ENCODE measurements around the gene FARP2.
"Not testable (repeated sequence)": the region's sequence is repeated elsewhere in the genome, so short reads cannot be mapped to it uniquely, and the experiment has no call there.

Gene FARP2

DNA sequence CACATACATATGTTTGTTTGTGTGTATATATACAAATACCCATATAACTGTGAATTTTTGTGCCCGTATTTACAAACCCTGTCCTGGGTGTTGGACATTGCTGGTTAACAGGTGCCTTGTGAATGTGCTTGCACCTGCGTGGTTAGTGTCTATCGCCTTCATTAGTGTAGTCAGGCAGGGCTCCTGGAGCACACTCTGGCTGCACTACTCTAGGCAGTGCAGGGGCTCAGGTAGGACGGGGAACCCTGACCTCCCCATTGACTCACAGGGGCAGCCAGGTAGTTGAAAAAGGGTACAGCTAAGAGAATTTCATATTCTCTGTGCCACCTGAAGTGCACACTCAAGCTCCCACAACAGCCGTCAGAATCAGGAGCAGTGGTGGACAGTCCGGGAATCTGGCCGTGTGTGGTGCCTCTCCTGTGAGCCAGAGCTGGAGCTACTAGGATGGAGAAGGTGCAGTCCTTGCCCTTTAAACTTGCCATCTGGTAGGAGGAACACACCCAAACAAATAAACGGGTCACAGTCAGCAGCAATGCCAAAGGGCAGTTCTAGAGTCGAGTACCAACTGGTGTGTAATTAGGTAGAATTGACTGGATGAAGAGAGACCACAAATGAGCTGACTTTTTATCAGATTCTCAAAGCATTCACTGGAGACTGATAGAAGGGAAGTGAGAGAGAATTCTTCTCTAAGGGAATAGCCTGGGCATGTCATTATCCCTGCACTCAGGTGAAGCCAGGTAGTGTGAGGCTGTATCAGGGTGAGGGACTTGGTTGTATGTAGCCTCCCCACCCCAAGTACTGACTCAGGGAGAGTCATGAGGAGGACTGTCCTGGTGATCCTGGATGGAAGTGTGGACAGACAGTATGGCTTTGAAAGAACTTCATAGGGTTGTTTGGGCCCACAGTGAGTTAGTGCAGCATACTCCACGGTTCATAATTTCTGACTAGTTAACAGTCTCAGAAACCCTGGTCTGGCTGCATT, 44.1 kb downstream of the FARP2 start:
- no peak for DNase-seq

DNA sequence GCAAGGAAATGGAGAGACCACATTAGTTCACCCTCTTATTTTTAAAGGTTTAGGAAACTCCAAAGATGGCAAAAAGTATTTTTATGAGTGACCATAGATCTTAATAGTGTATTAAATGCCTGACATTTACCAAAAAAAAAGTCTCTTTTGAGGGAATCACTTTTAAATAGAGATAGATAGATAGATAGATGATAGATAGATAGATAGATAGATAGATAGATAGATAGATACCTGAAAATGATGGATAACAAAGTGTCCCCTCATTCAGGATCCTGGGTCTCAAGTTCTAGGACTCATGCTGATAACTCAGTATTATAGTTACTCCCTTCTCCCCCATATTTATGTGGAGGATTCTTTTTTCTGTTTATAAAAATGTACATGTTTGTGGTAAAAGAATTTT, 52.8 kb downstream of the FARP2 start:
- no peak for DNase-seq

DNA sequence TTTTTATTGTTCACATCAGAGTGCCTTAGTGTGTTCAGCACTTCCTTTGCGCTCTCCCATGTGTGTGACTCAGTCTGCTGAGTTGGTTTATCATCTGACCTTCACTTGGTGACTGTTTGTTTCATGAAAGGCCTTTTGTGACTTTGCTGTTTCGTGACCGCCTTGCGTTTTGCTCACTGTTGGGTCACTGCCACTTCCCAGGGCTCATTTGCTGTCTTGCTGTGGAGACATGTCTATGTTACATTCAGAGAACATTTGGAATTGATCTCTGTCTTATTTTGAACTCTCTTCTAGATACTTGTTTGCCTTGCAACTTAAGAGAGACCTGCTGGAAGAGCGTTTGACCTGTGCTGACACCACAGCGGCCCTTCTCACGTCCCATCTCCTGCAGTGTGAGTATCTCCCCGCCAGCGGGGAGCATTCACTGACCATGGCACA, 54.7 kb downstream of the FARP2 start:
- peak in 31 of 51 donors; percentile 19 to 81 (median 47) for DNase-seq

DNA sequence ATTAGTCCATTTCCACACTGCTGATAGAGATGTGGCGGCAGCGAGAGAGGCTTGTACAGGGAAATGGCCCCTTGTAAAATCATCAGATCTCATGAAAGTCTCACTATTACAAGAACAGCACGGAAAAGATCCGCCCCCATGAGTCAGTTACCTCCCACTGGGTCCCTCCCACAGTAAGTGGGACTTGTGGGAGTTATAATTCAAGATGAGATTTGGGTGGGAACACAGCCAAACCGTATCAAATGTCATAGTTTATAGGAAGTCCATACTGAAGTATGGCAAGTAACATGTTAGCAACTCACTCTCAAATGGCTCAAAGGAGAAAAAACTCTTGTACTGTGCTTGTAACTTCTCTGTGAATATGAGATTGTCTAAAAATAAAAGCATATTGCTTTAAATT, 56.1 kb downstream of the FARP2 start:
- no peak for DNase-seq

DNA sequence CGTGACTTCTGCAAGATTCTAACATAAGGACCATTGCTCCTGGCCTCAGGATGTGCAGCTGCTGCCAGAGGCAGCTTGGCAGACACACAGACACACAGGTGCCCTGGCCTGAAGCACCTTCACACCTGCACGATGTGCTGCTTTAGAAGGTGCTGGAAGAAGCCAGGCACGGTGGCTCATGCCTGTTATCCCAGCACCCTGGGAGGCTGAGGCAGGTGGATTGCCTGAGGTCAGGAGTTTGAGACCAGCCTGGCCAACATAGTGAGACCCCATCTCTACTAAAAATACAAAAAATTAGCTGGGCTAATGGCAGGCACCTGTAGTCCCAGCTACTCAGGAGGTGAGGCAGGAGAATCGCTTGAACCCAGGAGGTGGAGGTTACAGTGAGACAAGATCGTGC, 57.4 kb downstream of the FARP2 start:
- DNase-seq, result not testable (repeated sequence)

DNA sequence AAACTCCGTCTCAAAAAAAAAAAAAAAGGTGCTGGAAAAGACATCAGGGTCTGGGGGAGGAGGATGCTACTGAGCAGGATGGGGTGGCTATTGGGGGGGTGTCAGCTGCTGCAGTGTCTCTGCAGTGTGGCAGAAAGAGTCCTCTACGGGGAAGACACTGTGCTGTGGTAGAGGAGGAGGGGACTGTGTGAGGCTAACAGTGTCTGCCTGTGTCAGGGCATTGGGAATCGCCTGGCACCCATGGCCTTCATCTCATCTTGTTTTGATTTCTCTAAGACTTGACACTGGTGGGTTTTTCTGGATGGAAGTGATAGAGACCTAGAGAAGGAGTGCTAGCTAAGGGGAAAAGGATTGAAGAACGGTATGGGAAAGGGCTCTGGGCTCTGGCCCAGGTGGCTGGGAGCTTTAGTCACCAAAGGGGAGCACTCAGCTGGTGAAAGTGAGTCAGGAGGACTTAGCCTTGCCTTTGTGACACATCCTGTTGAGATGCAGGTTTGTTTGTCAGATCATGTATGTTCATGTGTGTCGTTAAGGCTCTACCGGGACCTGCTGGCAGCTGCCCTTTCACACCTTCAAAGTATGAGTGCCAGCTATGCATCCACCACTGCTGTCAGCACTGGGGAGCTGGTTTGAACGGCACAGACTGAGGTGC, 58.0 kb downstream of the FARP2 start:
- DNase-seq, result peak in 1 of 51 donors; percentile 16

DNA sequence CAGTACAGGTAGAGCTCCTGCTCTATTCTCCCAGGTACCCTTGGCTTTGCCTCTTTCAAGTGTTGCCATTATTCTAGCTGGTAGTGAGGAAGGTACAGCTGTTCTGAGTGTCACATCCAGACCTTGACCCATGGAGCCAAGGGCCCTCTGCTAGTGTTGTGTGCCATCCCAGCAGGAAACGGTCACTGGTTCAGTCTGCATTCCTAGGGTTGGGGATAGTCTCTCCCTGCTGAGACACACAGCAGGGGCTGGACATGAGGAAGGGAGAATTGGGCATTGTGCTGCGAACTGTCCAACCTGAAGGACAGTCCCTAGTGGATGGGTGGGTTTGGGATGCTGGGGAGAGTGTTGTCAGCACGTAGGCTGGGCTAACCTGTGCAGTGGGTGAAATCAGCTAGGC, 59.1 kb downstream of the FARP2 start:
- DNase-seq, result no peak

DNA sequence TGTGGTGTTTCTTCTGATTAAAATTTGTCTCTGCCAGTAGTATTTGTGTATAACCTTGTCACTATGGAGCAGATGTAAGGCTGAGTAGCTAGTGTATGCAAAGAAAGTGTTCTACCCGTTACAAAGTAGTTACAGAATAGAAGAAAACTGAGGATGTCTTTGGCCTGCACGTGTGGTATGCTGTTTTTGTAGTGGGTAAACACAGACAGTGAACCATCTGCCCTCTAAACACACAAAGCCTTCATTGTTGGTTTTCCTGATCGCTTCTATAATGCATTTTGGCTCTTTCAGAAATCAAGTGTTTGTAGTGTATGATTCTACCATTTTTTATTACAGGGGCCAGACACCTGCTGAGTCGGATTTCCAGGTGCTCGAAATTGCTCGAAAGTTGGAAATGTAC, 61.5 kb downstream of the FARP2 start:
- DNase-seq, result peak in 3 of 51 donors; percentile 22 to 38 (median 26)

DNA sequence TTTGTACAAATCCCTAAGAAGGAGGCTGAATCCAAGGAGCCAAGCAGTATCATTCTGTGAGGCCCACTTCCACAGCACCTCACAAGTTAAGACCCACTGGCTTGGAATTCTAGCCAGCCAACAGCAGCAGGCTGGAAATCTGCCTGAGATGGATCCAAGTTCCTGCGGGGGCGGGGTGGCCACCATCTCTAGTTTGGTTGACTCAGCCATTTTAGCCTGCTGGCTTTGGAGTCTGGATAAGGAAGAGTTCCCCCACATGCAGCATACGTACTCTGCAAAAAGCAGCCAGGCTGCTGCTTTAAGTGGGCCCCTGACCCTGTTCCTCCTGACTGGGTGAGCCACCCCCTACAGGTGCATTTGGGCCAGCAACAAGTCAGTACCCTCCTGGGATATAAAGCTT, 65.2 kb downstream of the FARP2 start:
- DNase-seq, result no peak

DNA sequence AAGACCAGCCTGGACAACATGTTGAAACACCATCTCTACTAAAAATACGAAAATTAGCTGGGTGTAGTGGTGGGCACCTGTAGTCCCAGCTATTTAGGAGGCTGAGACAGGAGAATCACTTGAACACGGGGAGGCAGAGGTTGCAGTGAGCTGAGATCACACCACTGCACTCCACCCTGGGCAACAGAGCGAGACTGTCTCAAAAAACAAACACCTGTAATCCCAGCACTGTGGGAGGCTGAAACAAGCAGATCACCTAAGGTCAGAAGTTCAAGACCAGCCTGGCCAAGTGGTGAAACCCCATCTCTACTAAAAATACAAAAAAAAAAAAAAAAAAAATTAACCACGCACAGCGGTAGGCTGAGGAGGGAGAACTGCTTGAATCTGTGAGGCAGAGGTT, 65.9 kb downstream of the FARP2 start:
- not testable (repeated sequence) for DNase-seq

DNA sequence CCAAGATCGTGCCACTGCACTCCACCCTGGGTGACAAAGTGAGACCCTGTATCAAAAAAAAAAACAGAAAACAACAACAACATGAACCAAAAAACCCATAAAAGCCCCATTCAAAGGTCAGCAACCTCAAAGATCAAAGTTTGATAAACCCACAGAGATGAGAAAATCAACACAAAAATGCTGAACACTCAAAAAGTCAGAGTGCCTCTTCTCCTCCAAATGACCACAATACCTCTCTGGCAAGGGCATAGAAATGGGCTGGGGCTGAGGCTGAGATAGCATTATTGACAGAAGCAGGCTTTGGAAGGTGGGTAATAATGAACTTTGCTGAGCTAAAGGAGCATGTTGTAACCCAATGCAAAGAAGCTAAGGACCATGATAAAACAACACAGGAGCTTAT, 66.3 kb downstream of the FARP2 start:
- no peak for DNase-seq

DNA sequence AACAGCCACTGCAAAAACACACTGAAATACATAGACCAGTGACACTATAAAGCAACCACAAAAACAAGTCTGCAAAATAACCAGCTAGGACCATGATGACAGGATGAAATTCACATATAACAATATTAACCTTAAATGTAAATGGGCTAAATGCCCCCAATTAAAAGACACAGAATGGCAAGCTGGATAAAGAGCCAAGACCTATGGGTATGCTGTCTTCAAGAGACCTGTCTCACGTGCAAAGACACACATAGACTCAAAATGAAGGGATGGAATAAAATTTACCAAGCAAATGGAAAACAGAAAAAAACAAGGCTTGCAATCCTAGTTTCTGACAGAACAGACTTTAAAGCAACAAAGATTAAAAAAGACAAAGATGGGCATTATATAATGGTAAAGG, 67.4 kb downstream of the FARP2 start:
- DNase-seq, result not testable (repeated sequence)

DNA sequence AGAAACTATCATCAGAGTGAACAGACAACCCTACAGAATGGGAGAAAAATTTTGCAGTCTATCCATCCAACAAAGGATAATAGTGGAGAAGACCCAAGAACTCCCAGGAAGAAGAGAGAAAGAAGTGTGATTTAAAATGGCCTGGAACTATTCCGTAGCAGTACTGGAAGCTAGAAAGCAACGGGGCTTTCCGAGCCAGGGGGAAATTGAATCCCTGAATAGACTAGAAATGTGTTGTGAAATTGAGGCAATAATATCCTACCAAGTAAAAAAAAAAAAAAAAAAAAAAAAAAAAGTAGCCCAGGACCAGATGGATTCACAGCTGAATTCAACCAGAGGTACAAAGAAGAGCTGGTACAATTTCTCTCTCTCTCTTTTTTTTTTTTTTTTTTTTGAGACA, 69.3 kb downstream of the FARP2 start:
- DNase-seq, result no peak

DNA sequence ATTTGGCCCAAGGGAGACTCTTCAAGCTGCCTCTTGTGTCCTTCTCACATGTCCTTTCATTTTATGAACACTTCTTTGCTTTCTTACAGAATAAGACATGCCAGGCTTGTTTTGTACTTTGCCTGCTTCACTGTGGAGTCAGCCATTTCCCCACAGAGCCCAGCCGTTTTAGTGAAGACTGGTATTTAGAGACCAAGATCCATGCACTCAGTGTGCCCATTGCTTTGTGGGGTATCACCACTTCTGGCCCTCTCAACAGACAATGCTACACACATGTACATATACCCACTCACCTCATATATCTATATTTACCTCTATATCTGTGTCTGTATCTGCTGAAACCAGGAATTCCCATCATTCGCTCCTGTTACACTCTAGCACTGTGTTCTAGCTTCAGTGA, 74.1 kb downstream of the FARP2 start:
- DNase-seq, result no peak

DNA sequence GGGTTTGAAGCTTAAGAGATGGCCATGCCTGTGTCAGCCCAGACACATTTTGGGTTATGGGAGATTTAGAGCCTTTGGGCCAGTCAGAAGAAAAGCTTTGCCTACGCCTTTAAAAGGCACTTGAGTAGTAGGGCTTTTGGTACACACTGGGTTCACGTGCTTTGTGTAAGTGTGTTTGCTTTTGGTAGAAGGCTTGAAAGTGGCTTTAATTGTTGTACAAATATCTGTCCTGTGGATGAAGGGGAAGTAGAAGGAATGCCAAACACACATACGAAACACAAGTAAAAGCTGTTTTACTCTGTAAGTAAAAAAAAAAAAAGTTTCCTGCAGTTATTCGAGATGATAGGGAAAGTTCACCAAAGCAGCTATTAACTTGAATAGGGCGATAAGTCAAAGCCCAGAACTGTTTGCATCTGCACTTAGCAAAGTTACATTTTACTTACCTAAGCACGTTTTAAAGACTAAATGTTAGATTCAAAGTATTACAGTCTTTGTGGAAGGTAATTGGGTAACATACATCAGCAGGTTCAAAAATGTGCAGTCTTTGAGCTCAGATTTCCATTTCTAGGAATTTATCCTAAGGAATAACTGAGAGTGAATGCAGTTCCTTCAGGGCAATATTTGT, 76.9 kb downstream of the FARP2 start:
- DNase-seq, result no peak

DNA sequence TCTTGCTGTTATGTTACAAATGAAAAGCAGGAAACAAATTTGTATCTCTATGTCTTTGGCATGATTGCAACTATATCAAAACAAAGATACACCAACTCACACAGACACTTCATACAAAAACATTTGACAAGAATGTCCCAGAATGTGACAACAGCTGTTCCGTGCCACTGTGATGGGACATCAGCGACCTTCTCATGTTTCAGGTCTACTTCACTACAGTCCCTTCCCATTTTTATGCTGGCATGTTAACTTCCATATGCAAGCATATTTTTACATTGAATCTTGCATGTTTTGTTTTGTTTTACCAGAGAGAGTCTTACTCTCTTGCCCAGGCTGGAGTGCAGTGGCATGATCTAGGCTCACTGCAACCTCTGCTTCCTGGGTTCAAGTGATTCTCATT, 81.1 kb downstream of the FARP2 start:
- no peak for DNase-seq

DNA sequence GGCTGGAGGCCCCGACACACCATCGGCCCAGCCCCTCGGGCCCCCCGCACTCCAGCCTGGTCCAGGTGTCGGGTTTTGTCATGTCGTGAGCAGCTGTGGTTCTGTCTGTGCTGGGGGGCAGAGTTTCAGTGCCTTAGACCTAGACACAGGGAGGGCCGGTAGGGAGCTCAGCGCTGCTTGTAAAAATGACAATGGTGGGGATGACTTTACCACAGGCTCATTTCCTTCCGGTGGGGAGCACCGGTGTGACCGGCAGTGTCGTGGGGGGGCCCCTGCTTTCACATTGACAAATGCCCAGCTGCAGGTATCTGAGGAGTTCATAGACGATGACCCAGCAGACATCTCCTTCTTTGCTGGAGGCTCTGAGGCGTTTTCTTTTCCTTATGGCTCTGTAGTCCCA, 85.4 kb downstream of the FARP2 start:
- DNase-seq, result no peak

DNA sequence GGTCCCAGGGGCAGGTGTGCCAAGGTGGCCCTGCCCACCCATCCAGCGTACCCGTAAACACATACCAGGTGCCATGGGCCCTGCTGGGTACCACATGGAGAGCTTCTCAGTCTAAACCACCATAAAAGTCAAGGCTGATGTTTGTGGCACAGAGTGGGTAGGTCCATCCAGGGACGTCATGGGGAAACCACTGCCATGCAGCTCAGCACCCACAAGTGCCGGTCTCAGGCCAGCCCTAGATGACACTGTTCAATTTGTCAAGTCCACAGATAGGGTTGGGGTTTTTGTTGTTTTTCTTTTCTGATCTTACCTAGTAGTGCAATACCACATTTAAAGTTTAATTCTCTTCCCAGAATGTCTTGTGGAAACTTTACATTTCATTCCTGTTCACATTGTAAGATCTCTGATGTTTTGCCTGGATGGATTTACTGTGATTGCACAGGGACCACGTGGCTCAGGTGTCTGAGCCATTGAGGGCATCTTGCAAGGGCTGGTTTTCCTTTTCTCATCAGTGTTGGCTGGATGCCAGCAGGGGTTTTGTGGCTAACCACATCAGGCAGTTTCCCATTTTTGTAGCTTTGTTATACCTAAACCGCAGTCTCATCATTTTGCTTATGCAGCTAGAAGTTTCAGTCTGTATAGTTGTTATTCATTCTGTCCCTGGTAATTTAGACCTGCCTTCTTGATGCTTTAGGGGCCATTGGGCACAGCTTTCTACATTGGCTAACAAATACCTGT, 87.6 kb downstream of the FARP2 start:
- no peak for DNase-seq

DNA sequence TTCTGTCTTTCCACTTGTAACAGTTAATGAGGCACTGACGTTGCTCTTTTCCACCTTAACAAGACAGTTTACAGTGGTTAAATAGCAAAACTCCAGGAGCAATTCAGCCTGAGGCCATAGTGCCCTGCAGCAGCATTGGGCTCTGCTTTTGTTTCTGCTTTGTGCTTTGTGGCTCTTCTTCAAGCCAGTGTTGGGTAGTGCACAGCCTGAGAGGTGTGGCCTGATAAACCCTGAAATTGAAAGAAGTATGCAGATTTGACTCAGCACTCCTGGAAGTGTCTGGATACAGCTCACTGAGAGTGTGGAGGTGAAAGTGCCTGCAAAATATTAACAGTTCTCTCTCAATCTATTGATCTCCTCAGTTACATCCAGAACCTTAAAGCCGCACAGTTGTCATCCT, 89.3 kb downstream of the FARP2 start:
- DNase-seq, result no peak

DNA sequence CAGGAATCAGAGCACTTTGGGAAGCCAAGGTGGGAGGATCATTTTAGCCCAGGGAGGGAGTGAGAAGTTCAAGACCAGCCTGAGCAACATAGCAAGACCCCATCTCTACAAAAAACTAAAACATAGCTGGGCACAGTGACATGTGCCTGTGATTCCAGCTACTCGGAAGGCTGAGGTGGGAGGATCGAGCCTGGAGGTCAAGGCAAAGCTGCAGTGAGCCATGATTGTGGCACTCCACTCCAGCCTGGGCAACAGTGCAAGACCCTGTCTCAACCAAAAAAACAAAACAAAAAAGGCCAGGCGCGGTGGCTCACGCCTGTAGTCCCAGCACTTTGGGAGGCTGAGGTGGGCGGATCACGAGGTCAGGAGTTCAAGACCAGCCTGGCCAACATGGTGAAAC, 94.0 kb downstream of the FARP2 start:
- not testable (repeated sequence) for DNase-seq

DNA sequence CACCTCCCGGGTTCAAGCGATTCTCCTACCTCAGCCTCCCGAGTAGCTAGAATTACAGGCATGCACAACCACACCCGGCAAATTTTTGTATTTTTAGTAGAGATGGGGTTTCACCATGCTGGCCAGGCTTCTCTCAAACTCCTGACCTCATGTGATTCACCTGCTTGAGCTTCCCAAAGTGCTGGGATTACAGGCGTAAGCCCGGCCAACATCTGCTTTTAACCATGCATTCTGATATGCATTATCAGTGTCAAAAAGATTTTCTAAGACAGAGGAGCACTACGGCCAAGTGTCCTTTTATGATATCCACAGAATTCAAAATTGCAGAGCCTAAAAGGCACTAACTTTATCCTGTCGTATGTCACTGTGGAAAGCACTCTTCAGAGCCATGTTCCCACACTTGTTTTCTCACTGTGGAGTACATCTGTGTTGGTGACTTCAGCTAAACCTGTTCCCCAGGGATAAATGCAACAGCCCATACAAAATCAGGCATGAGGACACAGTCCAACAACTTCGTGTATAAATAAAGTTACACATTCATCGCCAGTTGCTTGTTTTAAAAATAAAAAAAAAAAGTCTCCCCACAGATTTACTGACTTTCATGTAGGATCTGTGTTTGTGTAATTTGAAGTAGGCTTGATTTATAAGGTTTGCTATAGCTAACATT, 95.9 kb downstream of the FARP2 start:
- no peak for DNase-seq

Measured in hypothalamus (tissue), 51 donors.